Measurements from ENCODE around the gene THAP7. TPM values are rescaled to one million over a fixed set of nuclear protein-coding genes. Genes with fewer than 3 reads are reported as not detected.
A peak's percentile ranks its signal among the peaks of the same experiment; 100 is the strongest.

Gene THAP7
- total and polyA plus RNA-seq, 7 donors = 19.9 to 59.4 (median 39.2) TPM

- DNase-seq = no peak
- H3K27ac ChIP-seq = peak overlapping the region; percentile 47 to 67 (median 61)
- no peaks in the 10 kb centered on the region for H3K27me3 ChIP-seq
- peak overlapping the region; percentile 57 to 68 (median 62) for H3K4me3 ChIP-seq
- intact Hi-C loops (cut with DNase I) = loop anchor here (2.0 to 5.0 kb wide), 2 partner anchors 36 to 73 kb away; no protein-coding TSS in a partner anchor
- WGBS, 2 donors = 1 to 3% methylated on average over 32 of the region's 32 CpGs
- H3K36me3 ChIP-seq = peaks cover 0 to 12% (median 0%) of the 10 kb centered on the region in 4 donors
- H3K9me3 ChIP-seq = no peaks in the 10 kb centered on the region
- H3K4me1 ChIP-seq = peaks cover 0 to 17% (median 11%) of the 10 kb centered on the region in 4 donors
- no peak for TF ChIP-seq EP300 (IDR thresholded peaks at IDR 0.05)
- TF ChIP-seq CTCF (IDR thresholded peaks at IDR 0.05) = no peak
- TF ChIP-seq POLR2A (IDR thresholded peaks at IDR 0.05) = no peak
- TF ChIP-seq POLR2AphosphoS5 (IDR thresholded peaks at IDR 0.05) = no peak
These were observed 44.1 kb downstream of the THAP7 start for GRCh38 chr22:20957683-20958431.

- Histone ChIP-seq H3K9me3 (no peaks in the 10 kb centered on the region), H3K27ac (peak overlapping the region; percentile 47 to 67 (median 61)), H3K4me3 (peak overlapping the region; percentile 57 to 68 (median 62)), H3K4me1 (peaks cover 0 to 17% (median 11%) of the 10 kb centered on the region in 4 donors), H3K36me3 (peaks cover 0 to 17% (median 0%) of the 10 kb centered on the region in 4 donors), H3K27me3 (no peaks in the 10 kb centered on the region)
- intact Hi-C loops (cut with DNase I) = loop anchor here (2.0 to 5.0 kb wide), 2 partner anchors 35 to 72 kb away; no protein-coding TSS in a partner anchor
- WGBS, 2 donors = 1% methylated on average over 59 of the region's 59 CpGs
- no peak for DNase-seq
- TF ChIP-seq POLR2AphosphoS5 (IDR thresholded peaks at IDR 0.05) = no peak
- no peak for TF ChIP-seq CTCF (IDR thresholded peaks at IDR 0.05)
- no peak for TF ChIP-seq POLR2A (IDR thresholded peaks at IDR 0.05)
- TF ChIP-seq EP300 (IDR thresholded peaks at IDR 0.05) = no peak
These were observed 44.7 kb downstream of the THAP7 start for GRCh38 chr22:20957102-20957682.

- TF ChIP-seq POLR2AphosphoS5 (IDR thresholded peaks at IDR 0.05) (no peak), EP300 (IDR thresholded peaks at IDR 0.05) (no peak), CTCF (IDR thresholded peaks at IDR 0.05) (no peak), POLR2A (IDR thresholded peaks at IDR 0.05) (peak in 1 of 2 donors; percentile 40)
- H3K9me3 ChIP-seq = no peaks in the 10 kb centered on the region
- peaks cover 0 to 24% (median 3%) of the 10 kb centered on the region in 4 donors for H3K36me3 ChIP-seq
- H3K4me3 ChIP-seq = peak overlapping the region; percentile 57 to 68 (median 62)
- H3K4me1 ChIP-seq = peaks cover 0 to 17% (median 11%) of the 10 kb centered on the region in 4 donors
- peak overlapping the region; percentile 47 to 67 (median 61) for H3K27ac ChIP-seq
- intact Hi-C loops (cut with DNase I) = loop anchor here (2.0 to 5.0 kb wide), 2 partner anchors 34 to 72 kb away; no protein-coding TSS in a partner anchor
- DNase-seq = no peak
- 12 to 41% methylated on average over 27 of the region's 27 CpGs for WGBS, 2 donors
- H3K27me3 ChIP-seq = no peaks in the 10 kb centered on the region
These were observed 45.4 kb downstream of the THAP7 start for GRCh38 chr22:20956258-20957101.

GRCh38 chr22:20955548-20955947, 46.4 kb downstream of the THAP7 start:
- DNase-seq = no peak

More at GRCh38 chr22:20955548-20955947, 46.4 kb downstream of the THAP7 start:
- peaks cover 0 to 17% (median 11%) of the 10 kb centered on the region in 4 donors for H3K4me1 ChIP-seq
- peaks cover 0 to 34% (median 10%) of the 10 kb centered on the region in 4 donors for H3K36me3 ChIP-seq
- no peak overlapping the region for H3K4me3 ChIP-seq
- H3K9me3 ChIP-seq = no peaks in the 10 kb centered on the region
- WGBS, 2 donors = 47 to 74% methylated on average over 7 of the region's 7 CpGs
- no peaks in the 10 kb centered on the region for H3K27me3 ChIP-seq
- TF ChIP-seq CTCF (IDR thresholded peaks at IDR 0.05) = no peak
- no peak for TF ChIP-seq POLR2AphosphoS5 (IDR thresholded peaks at IDR 0.05)
- TF ChIP-seq POLR2A (IDR thresholded peaks at IDR 0.05) = no peak
- no peak for TF ChIP-seq EP300 (IDR thresholded peaks at IDR 0.05)
- no peak overlapping the region for H3K27ac ChIP-seq
- intact Hi-C loops (cut with DNase I) = loop anchor here (5.0 kb wide), 1 partner anchor 33 kb away; no protein-coding TSS in a partner anchor
